ENCODE measurements around the gene NHLRC3.

GRCh38 chr13:39058040-39058439 lies 19.8 kb downstream of the NHLRC3 start:
- TF ChIP-seq CTCF (conservative IDR thresholded peaks at IDR 0.05; ENCODE audit: low read depth, low read length), result no peak
- no peak for TF ChIP-seq EZH2 (IDR thresholded peaks at IDR 0.05; ENCODE audit: borderline replicate concordance, low read depth, low read length, poor library complexity, severe bottlenecking)

Measured in A673 (cell line).